Stimulated activated CD4-positive, alpha-beta T cell treated with anti-CD3 and anti-CD28 coated beads, Interleukin-4, amount 100 ng/mL, for 4 hours (primary cell): ENCODE data around the gene KCTD15.

Source experiments
- DNase-seq, 2 experiments: peaks; one replicate each; pipeline ENCODE4 v3.0.0-alpha.2; 2020

Gene KCTD15

GRCh38 chr19:33862981-33863380 is 66.3 kb downstream of the KCTD15 start:
- no peak for DNase-seq

GRCh38 chr19:33863436-33863835 is 66.8 kb downstream of the KCTD15 start:
- no peak for DNase-seq

GRCh38 chr19:33864311-33864850 is 67.7 kb downstream of the KCTD15 start:
- no peak for DNase-seq

GRCh38 chr19:33865306-33865705 is 68.6 kb downstream of the KCTD15 start:
- no peak for DNase-seq
